NCI-H1436 treated with DMSO at 0.1 percent for 48 hours (cell line): Measurements from ENCODE around the gene SMCR8.
"Not testable (repeated sequence)": the region's sequence is repeated elsewhere in the genome, so short reads cannot be mapped to it uniquely, and the experiment has no call there.

Source experiments
- DNase-seq: peaks from one replicate; lab custom pipeline; 2025; lab: John Stamatoyannopoulos, UW

Gene SMCR8

GRCh38 chr17:18318771-18319450 lies 3.8 kb downstream of the SMCR8 start:
- DNase-seq: no peak

- DNase-seq: no peak
Observed at GRCh38 chr17:18319604-18320256, 4.6 kb downstream of the SMCR8 start.

- DNase-seq: no peak
Observed at GRCh38 chr17:18320301-18320700, 5.2 kb downstream of the SMCR8 start.

- no peak for DNase-seq
Observed at GRCh38 chr17:18321309-18321708, 6.2 kb downstream of the SMCR8 start.

- DNase-seq: no peak
Observed at GRCh38 chr17:18322522-18322921, 7.4 kb downstream of the SMCR8 start.

- DNase-seq: no peak
Observed at GRCh38 chr17:18323007-18323406, 7.9 kb downstream of the SMCR8 start.

GRCh38 chr17:18323507-18324139 lies 8.5 kb downstream of the SMCR8 start:
- DNase-seq: no peak

GRCh38 chr17:18324140-18325050 lies 9.3 kb downstream of the SMCR8 start:
- no peak for DNase-seq

GRCh38 chr17:18326039-18326438 lies 10.9 kb downstream of the SMCR8 start:
- no peak for DNase-seq

- DNase-seq: no peak
Observed at GRCh38 chr17:18326572-18326971, 11.5 kb downstream of the SMCR8 start.

GRCh38 chr17:18327093-18327492 lies 12.0 kb downstream of the SMCR8 start:
- no peak for DNase-seq

- no peak for DNase-seq
Observed at GRCh38 chr17:18327556-18327955, 12.5 kb downstream of the SMCR8 start.

GRCh38 chr17:18328643-18329204 lies 13.6 kb downstream of the SMCR8 start:
- no peak for DNase-seq

GRCh38 chr17:18331879-18332278 lies 16.8 kb downstream of the SMCR8 start:
- no peak for DNase-seq

GRCh38 chr17:18332909-18333489 lies 17.9 kb downstream of the SMCR8 start:
- no peak for DNase-seq

GRCh38 chr17:18338158-18338557 lies 23.1 kb downstream of the SMCR8 start:
- not testable (repeated sequence) for DNase-seq

- DNase-seq: no peak
Observed at GRCh38 chr17:18339933-18340332, 24.8 kb downstream of the SMCR8 start.

- DNase-seq: no peak
Observed at GRCh38 chr17:18344021-18344420, 28.9 kb downstream of the SMCR8 start.

GRCh38 chr17:18353541-18353940 lies 38.4 kb downstream of the SMCR8 start:
- DNase-seq: no peak

GRCh38 chr17:18356624-18357023 lies 41.5 kb downstream of the SMCR8 start:
- no peak for DNase-seq

- no peak for DNase-seq
Observed at GRCh38 chr17:18360518-18360917, 45.4 kb downstream of the SMCR8 start.
